ENCODE results near the gene RAMP3. TPM values are rescaled to one million over a fixed set of nuclear protein-coding genes. Genes with fewer than 3 reads are reported as not detected.

Gene RAMP3
- total and polyA plus RNA-seq, 9 of the 15 experiments (the other 6 are each of a cell fraction or from before 2014, with no cell fraction given), result not detected

- Histone ChIP-seq H3K4me2 (ENCODE audit: insufficient read depth, low read length) (no peak overlapping the region), H3K4me1 (replicated peaks in 1 of 2; ENCODE audit: control insufficient read depth in 2 of 2, insufficient read depth in 2 of 2, low read length in 2 of 2) (peaks cover 0 to 11% of the 10 kb centered on the region in 2 experiments; a peak in 3 of 5 replicates), H3K27me3 (ENCODE audit: control insufficient read depth in 2 of 2, insufficient read depth in 2 of 2, low read length in 2 of 2) (no peaks in the 10 kb centered on the region), H3K9ac (ENCODE audit: insufficient read depth in 1 of 2, low read depth in 2 of 2, low read length in 2 of 2) (no peak overlapping the region), H3K9me1 (ENCODE audit: control insufficient read depth, insufficient read depth, low read length) (peaks cover 3% of the 10 kb centered on the region), H3K27ac (ENCODE audit: extremely low read depth, low read depth, low read length) (no peak overlapping the region), H3K36me3 (ENCODE audit: control insufficient read depth, insufficient read depth, low read length) (no peaks in the 10 kb centered on the region), H3K4me3 (no peak overlapping the region), H3K79me2 (ENCODE audit: control insufficient read depth, insufficient read depth, low read length) (no peaks in the 10 kb centered on the region), H3K9me3 (replicated peaks; ENCODE audit: control insufficient read depth, insufficient read depth, low read depth, low read length) (no peaks in the 10 kb centered on the region), H4K20me1 (replicated peaks; ENCODE audit: control insufficient read depth, insufficient read depth, low read length) (no peaks in the 10 kb centered on the region), H2AFZ (ENCODE audit: low read depth, low read length) (no peak overlapping the region)
- ChIA-PET POLR2A (no interaction called here), CTCF (ENCODE audit: low intra/inter-chr PET ratio) (no interaction called here)
- in situ Hi-C loops (cut with MboI), result loop anchor here (10.0 kb wide), 1 partner anchor 536 kb away; no protein-coding TSS in a partner anchor
- no TSS peak for BruUV-seq (replicated peaks)
- FAIRE-seq (no peak), ATAC-seq (no peak), DNase-seq (ENCODE audit: extremely low read depth in 1 of 4, low spot score in 3 of 4) (no peak)
- no peak for TF ChIP-seq BMI1 (IDR thresholded peaks at IDR 0.05; ENCODE audit: low read length)
- TF ChIP-seq, protein P1, sequence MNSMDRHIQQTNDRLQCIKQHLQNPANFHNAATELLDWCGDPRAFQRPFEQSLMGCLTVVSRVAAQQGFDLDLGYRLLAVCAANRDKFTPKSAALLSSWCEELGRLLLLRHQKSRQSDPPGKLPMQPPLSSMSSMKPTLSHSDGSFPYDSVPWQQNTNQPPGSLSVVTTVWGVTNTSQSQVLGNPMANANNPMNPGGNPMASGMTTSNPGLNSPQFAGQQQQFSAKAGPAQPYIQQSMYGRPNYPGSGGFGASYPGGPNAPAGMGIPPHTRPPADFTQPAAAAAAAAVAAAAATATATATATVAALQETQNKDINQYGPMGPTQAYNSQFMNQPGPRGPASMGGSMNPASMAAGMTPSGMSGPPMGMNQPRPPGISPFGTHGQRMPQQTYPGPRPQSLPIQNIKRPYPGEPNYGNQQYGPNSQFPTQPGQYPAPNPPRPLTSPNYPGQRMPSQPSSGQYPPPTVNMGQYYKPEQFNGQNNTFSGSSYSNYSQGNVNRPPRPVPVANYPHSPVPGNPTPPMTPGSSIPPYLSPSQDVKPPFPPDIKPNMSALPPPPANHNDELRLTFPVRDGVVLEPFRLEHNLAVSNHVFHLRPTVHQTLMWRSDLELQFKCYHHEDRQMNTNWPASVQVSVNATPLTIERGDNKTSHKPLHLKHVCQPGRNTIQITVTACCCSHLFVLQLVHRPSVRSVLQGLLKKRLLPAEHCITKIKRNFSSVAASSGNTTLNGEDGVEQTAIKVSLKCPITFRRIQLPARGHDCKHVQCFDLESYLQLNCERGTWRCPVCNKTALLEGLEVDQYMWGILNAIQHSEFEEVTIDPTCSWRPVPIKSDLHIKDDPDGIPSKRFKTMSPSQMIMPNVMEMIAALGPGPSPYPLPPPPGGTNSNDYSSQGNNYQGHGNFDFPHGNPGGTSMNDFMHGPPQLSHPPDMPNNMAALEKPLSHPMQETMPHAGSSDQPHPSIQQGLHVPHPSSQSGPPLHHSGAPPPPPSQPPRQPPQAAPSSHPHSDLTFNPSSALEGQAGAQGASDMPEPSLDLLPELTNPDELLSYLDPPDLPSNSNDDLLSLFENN (IDR thresholded peaks at IDR 0.05; ENCODE audit: low read depth in 2 of 2, low read length in 2 of 2), result no peak
- TF ChIP-seq, protein P2, sequence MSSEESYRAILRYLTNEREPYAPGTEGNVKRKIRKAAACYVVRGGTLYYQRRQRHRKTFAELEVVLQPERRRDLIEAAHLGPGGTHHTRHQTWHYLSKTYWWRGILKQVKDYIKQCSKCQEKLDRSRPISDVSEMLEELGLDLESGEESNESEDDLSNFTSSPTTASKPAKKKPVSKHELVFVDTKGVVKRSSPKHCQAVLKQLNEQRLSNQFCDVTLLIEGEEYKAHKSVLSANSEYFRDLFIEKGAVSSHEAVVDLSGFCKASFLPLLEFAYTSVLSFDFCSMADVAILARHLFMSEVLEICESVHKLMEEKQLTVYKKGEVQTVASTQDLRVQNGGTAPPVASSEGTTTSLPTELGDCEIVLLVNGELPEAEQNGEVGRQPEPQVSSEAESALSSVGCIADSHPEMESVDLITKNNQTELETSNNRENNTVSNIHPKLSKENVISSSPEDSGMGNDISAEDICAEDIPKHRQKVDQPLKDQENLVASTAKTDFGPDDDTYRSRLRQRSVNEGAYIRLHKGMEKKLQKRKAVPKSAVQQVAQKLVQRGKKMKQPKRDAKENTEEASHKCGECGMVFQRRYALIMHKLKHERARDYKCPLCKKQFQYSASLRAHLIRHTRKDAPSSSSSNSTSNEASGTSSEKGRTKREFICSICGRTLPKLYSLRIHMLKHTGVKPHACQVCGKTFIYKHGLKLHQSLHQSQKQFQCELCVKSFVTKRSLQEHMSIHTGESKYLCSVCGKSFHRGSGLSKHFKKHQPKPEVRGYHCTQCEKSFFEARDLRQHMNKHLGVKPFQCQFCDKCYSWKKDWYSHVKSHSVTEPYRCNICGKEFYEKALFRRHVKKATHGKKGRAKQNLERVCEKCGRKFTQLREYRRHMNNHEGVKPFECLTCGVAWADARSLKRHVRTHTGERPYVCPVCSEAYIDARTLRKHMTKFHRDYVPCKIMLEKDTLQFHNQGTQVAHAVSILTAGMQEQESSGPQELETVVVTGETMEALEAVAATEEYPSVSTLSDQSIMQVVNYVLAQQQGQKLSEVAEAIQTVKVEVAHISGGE (CRISPR knock-in tag; IDR thresholded peaks at IDR 0.05), result no peak
- no peak for TF ChIP-seq NR2C2 (CRISPR knock-in tag; IDR thresholded peaks at IDR 0.05)
- no peak for TF ChIP-seq NR2C2 (tag; IDR thresholded peaks at IDR 0.05)
- WGBS (ENCODE audit: insufficient coverage, low coverage, missing lambda C conversion rate), result 53% methylated on average over 9 of the region's 9 CpGs
- intact Hi-C loops (cut with micrococcal nuclease), result loop anchor here (10.0 kb wide), 1 partner anchor 276 kb away; no protein-coding TSS in a partner anchor
Observed at GRCh38 chr7:45130910-45131309, 26.7 kb upstream of the RAMP3 start.
